IPS-20b (cell line): ENCODE data around the gene MTX1.

ENCODE experiments used
- H3K27ac ChIP-seq: one replicate; pipeline ENCODE4 v1.5.1; 2013; ENCODE audit warnings: low read length
- H3K27me3 ChIP-seq: 2 replicates; pipeline ENCODE4 v1.6.1; 2013; ENCODE audit warnings: mild to moderate bottlenecking, low read length, inconsistent platforms; ENCODE audit not compliant: insufficient read depth
- H3K36me3 ChIP-seq: 2 replicates; pipeline ENCODE4 v1.6.1; 2013; ENCODE audit warnings: low read depth, mild to moderate bottlenecking, inconsistent platforms, low read length, moderate library complexity; ENCODE audit not compliant: insufficient read depth
- H3K4me1 ChIP-seq: 2 replicates; pipeline ENCODE4 v1.6.1; 2013; ENCODE audit warnings: mild to moderate bottlenecking, control low read depth, inconsistent platforms, low read length, moderate library complexity; ENCODE audit not compliant: insufficient read depth
- H3K4me3 ChIP-seq: 2 replicates; pipeline ENCODE4 v1.5.1; 2013; ENCODE audit warnings: mild to moderate bottlenecking, low read length, inconsistent platforms
- H3K9ac ChIP-seq: 2 replicates; pipeline ENCODE4 v1.6.1; 2013; ENCODE audit warnings: low read depth, mild to moderate bottlenecking, inconsistent platforms, low read length, moderate library complexity
- H3K9me3 ChIP-seq: 2 replicates; pipeline ENCODE4 v1.6.1; 2013; ENCODE audit warnings: mild to moderate bottlenecking, low read depth, low read length, inconsistent platforms; ENCODE audit not compliant: insufficient read depth

MTX1 gene

DNA sequence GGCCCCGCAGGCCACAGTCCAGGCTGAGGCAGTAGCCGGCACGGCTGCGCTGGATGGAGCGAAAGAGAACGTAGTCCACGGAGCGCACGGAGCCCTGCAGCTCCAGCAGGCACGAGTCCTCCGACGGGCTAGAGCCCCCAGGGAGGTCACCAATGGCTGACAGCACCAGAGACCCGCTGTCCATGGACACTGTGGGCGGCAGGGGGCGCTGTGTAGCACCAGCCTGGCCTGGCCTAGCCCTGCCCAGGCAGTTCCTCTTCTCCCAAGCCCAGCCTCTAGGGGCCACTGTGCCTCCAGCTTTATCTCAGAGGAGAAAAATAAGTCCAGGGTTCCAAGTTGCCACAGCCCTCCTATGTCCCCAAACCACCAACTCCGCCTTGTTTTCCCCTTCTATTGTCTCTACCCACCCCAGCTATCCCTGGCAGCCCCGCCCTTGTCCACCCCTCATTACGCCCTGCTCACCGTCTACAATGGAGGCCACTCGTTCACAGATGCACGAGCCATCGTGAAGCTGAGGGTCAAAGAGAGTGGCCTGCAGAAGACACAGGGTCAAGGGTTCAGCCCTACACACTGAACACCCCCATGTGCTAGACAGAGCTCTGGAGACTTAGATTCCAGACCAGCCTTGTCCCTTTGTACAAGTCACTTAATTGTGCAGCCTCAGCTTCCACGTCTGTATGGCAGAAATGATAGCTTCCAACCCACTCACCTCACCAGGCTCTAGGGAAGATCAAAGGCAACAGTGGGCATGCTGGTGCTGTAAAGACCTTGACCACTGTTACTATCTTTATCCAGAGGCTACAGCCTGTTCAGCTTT, 42.3 kb downstream of the MTX1 start:
- Histone ChIP-seq H3K9me3 (no peaks in the 10 kb centered on the region), H3K27me3 (peaks cover 15% of the 10 kb centered on the region), H3K27ac (no peak overlapping the region), H3K4me3 (peak overlapping the region; percentile 67; the same call in 1 of the 2 replicates), H3K36me3 (peaks cover 15% of the 10 kb centered on the region; the same call in 1 of the 2 replicates), H3K9ac (no peak overlapping the region), H3K4me1 (no peaks in the 10 kb centered on the region; the same call in 1 of the 2 replicates)

GRCh38 chr1:155251566-155251965, 43.1 kb downstream of the MTX1 start:
- no peak overlapping the region for H3K27ac ChIP-seq
- H3K9me3 ChIP-seq, result no peaks in the 10 kb centered on the region
- no peak overlapping the region for H3K4me3 ChIP-seq
- H3K9ac ChIP-seq, result no peak overlapping the region
- H3K36me3 ChIP-seq, result peaks cover 18% of the 10 kb centered on the region; the same call in 1 of the 2 replicates
- H3K4me1 ChIP-seq, result no peaks in the 10 kb centered on the region; the same call in 1 of the 2 replicates
- peaks cover 7% of the 10 kb centered on the region for H3K27me3 ChIP-seq

GRCh38 chr1:155253208-155253607, 44.7 kb downstream of the MTX1 start:
- no peaks in the 10 kb centered on the region for H3K9me3 ChIP-seq
- no peaks in the 10 kb centered on the region; the same call in 1 of the 2 replicates for H3K27me3 ChIP-seq
- H3K9ac ChIP-seq, result no peak overlapping the region
- no peak overlapping the region for H3K27ac ChIP-seq
- no peak overlapping the region for H3K4me3 ChIP-seq
- peaks cover 11% of the 10 kb centered on the region; the same call in 1 of the 2 replicates for H3K36me3 ChIP-seq
- no peaks in the 10 kb centered on the region; the same call in 1 of the 2 replicates for H3K4me1 ChIP-seq

GRCh38 chr1:155253797-155254196, 45.3 kb downstream of the MTX1 start:
- Histone ChIP-seq H3K27me3 (no peaks in the 10 kb centered on the region; the same call in 1 of the 2 replicates), H3K9ac (no peak overlapping the region), H3K9me3 (no peaks in the 10 kb centered on the region), H3K4me3 (peak overlapping the region; percentile 83; the same call in 1 of the 2 replicates), H3K4me1 (no peaks in the 10 kb centered on the region; the same call in 1 of the 2 replicates), H3K36me3 (peaks cover 12% of the 10 kb centered on the region; the same call in 1 of the 2 replicates), H3K27ac (no peak overlapping the region)

GRCh38 chr1:155254228-155254713, 45.8 kb downstream of the MTX1 start:
- H3K4me1 ChIP-seq, result no peaks in the 10 kb centered on the region; the same call in 1 of the 2 replicates
- H3K4me3 ChIP-seq, result peak overlapping the region; percentile 83

DNA sequence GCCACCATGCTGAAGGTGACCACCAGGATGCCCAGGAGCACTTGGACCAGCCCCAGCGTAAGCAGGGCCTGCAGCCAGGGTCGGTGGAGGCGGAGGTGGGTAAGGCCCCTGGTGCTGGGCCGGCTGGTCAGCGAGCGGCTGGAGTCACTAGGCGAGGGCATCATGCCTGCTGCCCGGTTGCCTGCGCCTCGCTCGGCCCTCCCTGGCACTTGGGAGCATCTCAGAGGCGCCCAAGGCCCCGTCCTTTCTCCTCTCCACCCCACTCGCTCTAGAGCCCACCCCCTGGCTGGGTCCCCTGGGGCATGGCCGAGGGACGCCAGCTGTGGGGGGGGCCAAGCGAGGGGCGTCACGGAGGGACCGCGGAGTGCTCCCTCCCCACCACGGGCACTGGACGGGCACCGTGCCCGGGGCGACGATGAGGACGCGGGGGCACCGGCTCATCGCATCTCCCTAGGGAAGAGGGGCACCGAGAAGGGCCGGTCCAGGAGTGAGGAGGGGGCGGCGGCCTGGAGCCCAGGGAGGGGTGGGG, 46.3 kb downstream of the MTX1 start:
- H3K27me3 ChIP-seq, result no peaks in the 10 kb centered on the region; the same call in 1 of the 2 replicates
- peak overlapping the region; percentile 83 for H3K4me3 ChIP-seq
- peaks cover 12% of the 10 kb centered on the region; the same call in 1 of the 2 replicates for H3K36me3 ChIP-seq
- no peak overlapping the region for H3K27ac ChIP-seq
- H3K4me1 ChIP-seq, result no peaks in the 10 kb centered on the region; the same call in 1 of the 2 replicates
- H3K9ac ChIP-seq, result peak overlapping the region; percentile 79
- no peaks in the 10 kb centered on the region for H3K9me3 ChIP-seq

More at GRCh38 chr1:155254228-155254713, 45.8 kb downstream of the MTX1 start:
- H3K27ac ChIP-seq, result no peak overlapping the region
- no peaks in the 10 kb centered on the region for H3K9me3 ChIP-seq
- H3K9ac ChIP-seq, result peak overlapping the region; percentile 79; the same call in 1 of the 2 replicates
- H3K27me3 ChIP-seq, result no peaks in the 10 kb centered on the region; the same call in 1 of the 2 replicates
- peaks cover 12% of the 10 kb centered on the region; the same call in 1 of the 2 replicates for H3K36me3 ChIP-seq

- no peaks in the 10 kb centered on the region for H3K27me3 ChIP-seq
- peak within 1 kb of the TSS; percentile 79 for H3K9ac ChIP-seq
- H3K36me3 ChIP-seq, result peaks cover 15% of the 10 kb centered on the region; the same call in 1 of the 2 replicates
- no peak within 1 kb of the TSS for H3K27ac ChIP-seq
- H3K4me1 ChIP-seq, result no peaks in the 10 kb centered on the region; the same call in 1 of the 2 replicates
- no peaks in the 10 kb centered on the region for H3K9me3 ChIP-seq
- H3K4me3 ChIP-seq, result peak within 1 kb of the TSS; percentile 83
These were observed 46.9 kb downstream of the MTX1 start, which contains the start of gene ENTREP3 for GRCh38 chr1:155255243-155256007. Gene ENTREP3, minus strand, starts transcription at chr1:155255483. Its CDS starts 606 bp downstream, at chr1:155254877.

GRCh38 chr1:155256058-155256852, 47.8 kb downstream of the MTX1 start:
- H3K27ac ChIP-seq, result no peak overlapping the region
- peak overlapping the region; percentile 79; the same call in 1 of the 2 replicates for H3K9ac ChIP-seq

GRCh38 chr1:155260276-155260675, 51.8 kb downstream of the MTX1 start:
- Histone ChIP-seq H3K27ac (no peak overlapping the region), H3K36me3 (peaks cover 42% of the 10 kb centered on the region), H3K9ac (no peak overlapping the region), H3K27me3 (no peaks in the 10 kb centered on the region), H3K4me1 (peaks cover 5% of the 10 kb centered on the region; the same call in 1 of the 2 replicates), H3K9me3 (no peaks in the 10 kb centered on the region), H3K4me3 (no peak overlapping the region)

More at GRCh38 chr1:155256058-155256852, 47.8 kb downstream of the MTX1 start:
- peaks cover 15% of the 10 kb centered on the region; the same call in 1 of the 2 replicates for H3K36me3 ChIP-seq
- no peaks in the 10 kb centered on the region for H3K9me3 ChIP-seq
- H3K4me3 ChIP-seq, result peak overlapping the region; percentile 83
- no peaks in the 10 kb centered on the region for H3K27me3 ChIP-seq
- peaks cover 3% of the 10 kb centered on the region; the same call in 1 of the 2 replicates for H3K4me1 ChIP-seq

DNA sequence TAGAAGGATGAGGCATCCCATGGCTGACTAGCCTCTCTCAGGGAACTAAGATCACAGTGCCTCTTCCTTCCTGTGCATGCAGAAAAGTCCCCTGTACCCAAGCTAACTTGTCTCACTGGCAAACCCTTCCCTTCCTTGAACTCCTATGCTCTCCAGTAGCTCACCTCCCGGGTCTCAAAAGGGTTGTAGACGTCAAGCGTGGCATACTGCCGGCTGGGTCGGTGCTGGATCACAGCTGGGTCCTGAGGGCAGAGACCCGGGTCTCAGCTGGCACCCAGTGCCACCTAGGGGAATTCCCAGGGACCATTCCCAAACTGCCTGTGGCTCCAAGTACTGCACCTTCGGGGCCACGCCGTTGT, 53.0 kb downstream of the MTX1 start:
- H3K9ac ChIP-seq, result peak overlapping the region; percentile 88
- H3K4me3 ChIP-seq, result peak overlapping the region; percentile 88
- no peaks in the 10 kb centered on the region for H3K27me3 ChIP-seq
- H3K27ac ChIP-seq, result no peak overlapping the region
- no peaks in the 10 kb centered on the region for H3K9me3 ChIP-seq
- peaks cover 52% of the 10 kb centered on the region for H3K36me3 ChIP-seq
- H3K4me1 ChIP-seq, result peaks cover 5% of the 10 kb centered on the region; the same call in 1 of the 2 replicates
